H7 (cell line): ENCODE data around the gene PTBP2. TPM values are rescaled to one million over a fixed set of nuclear protein-coding genes. Genes with fewer than 3 reads are reported as not detected.

Source experiments
- DNase-seq: peaks from one replicate; pipeline ENCODE4 v3.0.0; 2012
- H3K27me3 ChIP-seq: 2 replicates; pipeline ENCODE4 v1.6.0; 2011; ENCODE audit warnings: mild to moderate bottlenecking, low read length; ENCODE audit not compliant: control insufficient read depth, insufficient read depth
- H3K36me3 ChIP-seq: replicated peaks from 2 replicates; pipeline ENCODE4 v1.5.1; 2011; ENCODE audit warnings: low read length; ENCODE audit not compliant: control insufficient read depth, insufficient read depth
- H3K4me3 ChIP-seq: 2 replicates; pipeline ENCODE4 v1.5.1; 2011; ENCODE audit warnings: low read depth, mild to moderate bottlenecking, control low read depth, low read length, moderate library complexity; ENCODE audit not compliant: insufficient read depth
- total RNA-seq: library from RNA; depleted of rRNA; stranded (reverse); fragments of >200 nt; shearing (Covaris generic); gene quantifications from 2 replicates; pipeline ENCODE4 v1.2.3, GENCODE V29; 2014

PTBP2 gene
- total RNA-seq, 1 experiment from 2014 or later: 88.5 TPM

GRCh38 chr1:96721053-96721415 is 550 bp upstream of the PTBP2 start:
- no peak for DNase-seq
- H3K36me3 ChIP-seq: peaks cover 1% of the 10 kb centered on the region
- H3K27me3 ChIP-seq: no peaks in the 10 kb centered on the region
- H3K4me3 ChIP-seq: peak overlapping the region; percentile 86

GRCh38 chr1:96722161-96722922 is 758 bp downstream of the PTBP2 start:
- H3K4me3 ChIP-seq: peak overlapping the region; percentile 86
- no peaks in the 10 kb centered on the region for H3K27me3 ChIP-seq
- H3K36me3 ChIP-seq: peaks cover 1% of the 10 kb centered on the region
- peak; percentile 83 for DNase-seq

GRCh38 chr1:96722958-96723357 is 1.4 kb downstream of the PTBP2 start:
- Histone ChIP-seq H3K36me3 (peaks cover 3% of the 10 kb centered on the region), H3K27me3 (no peaks in the 10 kb centered on the region), H3K4me3 (peak overlapping the region; percentile 86)
- DNase-seq: no peak

GRCh38 chr1:96723377-96723776 is 1.8 kb downstream of the PTBP2 start:
- no peak for DNase-seq
- no peaks in the 10 kb centered on the region for H3K27me3 ChIP-seq
- H3K36me3 ChIP-seq: peaks cover 4% of the 10 kb centered on the region
- peak overlapping the region; percentile 86; the same call in 1 of the 2 replicates for H3K4me3 ChIP-seq

- H3K36me3 ChIP-seq: peaks cover 4% of the 10 kb centered on the region
- DNase-seq: no peak
- H3K4me3 ChIP-seq: no peak overlapping the region
- no peaks in the 10 kb centered on the region for H3K27me3 ChIP-seq
Observed at GRCh38 chr1:96723936-96724335, 2.4 kb downstream of the PTBP2 start.

- H3K36me3 ChIP-seq: peaks cover 4% of the 10 kb centered on the region
- no peak overlapping the region for H3K4me3 ChIP-seq
- DNase-seq: no peak
- H3K27me3 ChIP-seq: no peaks in the 10 kb centered on the region
Observed at GRCh38 chr1:96727860-96728259, 6.3 kb downstream of the PTBP2 start.

GRCh38 chr1:96730574-96731298 is 9.2 kb downstream of the PTBP2 start:
- H3K27me3 ChIP-seq: no peaks in the 10 kb centered on the region
- no peak overlapping the region for H3K4me3 ChIP-seq
- H3K36me3 ChIP-seq: peaks cover 3% of the 10 kb centered on the region
- no peak for DNase-seq

- no peak for DNase-seq
- Histone ChIP-seq H3K36me3 (no peaks in the 10 kb centered on the region; the same call in 1 of the 2 replicates), H3K27me3 (no peaks in the 10 kb centered on the region), H3K4me3 (no peak overlapping the region)
Observed at GRCh38 chr1:96741335-96741734, 19.8 kb downstream of the PTBP2 start.

GRCh38 chr1:96746440-96747420 is 25.1 kb downstream of the PTBP2 start:
- Histone ChIP-seq H3K36me3 (no peaks in the 10 kb centered on the region; the same call in 1 of the 2 replicates), H3K27me3 (no peaks in the 10 kb centered on the region), H3K4me3 (no peak overlapping the region)
- no peak for DNase-seq

- no peak overlapping the region for H3K4me3 ChIP-seq
- no peaks in the 10 kb centered on the region for H3K27me3 ChIP-seq
- DNase-seq: no peak
- H3K36me3 ChIP-seq: peaks cover 1% of the 10 kb centered on the region
Observed at GRCh38 chr1:96747565-96747964, 26.0 kb downstream of the PTBP2 start.

GRCh38 chr1:96748078-96748477 is 26.5 kb downstream of the PTBP2 start:
- no peaks in the 10 kb centered on the region for H3K27me3 ChIP-seq
- peaks cover 6% of the 10 kb centered on the region for H3K36me3 ChIP-seq
- DNase-seq: no peak
- no peak overlapping the region for H3K4me3 ChIP-seq

- Histone ChIP-seq H3K4me3 (no peak overlapping the region), H3K36me3 (peaks cover 13% of the 10 kb centered on the region), H3K27me3 (no peaks in the 10 kb centered on the region)
- no peak for DNase-seq
Observed at GRCh38 chr1:96749618-96750017, 28.0 kb downstream of the PTBP2 start.

- peaks cover 25% of the 10 kb centered on the region for H3K36me3 ChIP-seq
- H3K27me3 ChIP-seq: no peaks in the 10 kb centered on the region
- DNase-seq: no peak
- H3K4me3 ChIP-seq: no peak overlapping the region
Observed at GRCh38 chr1:96752394-96752793, 30.8 kb downstream of the PTBP2 start.

GRCh38 chr1:96756789-96757188 is 35.2 kb downstream of the PTBP2 start:
- Histone ChIP-seq H3K27me3 (no peaks in the 10 kb centered on the region), H3K36me3 (peaks cover 25% of the 10 kb centered on the region), H3K4me3 (no peak overlapping the region)
- no peak for DNase-seq
